Anterior cingulate cortex (tissue), 58 donors: ENCODE measurements around the gene DGKG.

Experiments
- DNase-seq, 58 donors: peaks; one replicate each; lab custom pipeline; 2025; lab: John Stamatoyannopoulos, UW

The DGKG gene

GRCh38 chr3:186182850-186183249 is 179.2 kb downstream of the DGKG start:
- DNase-seq: peak in 1 of 58 donors; percentile 27

- DNase-seq: no peak
Measured at GRCh38 chr3:186181901-186182300, 180.1 kb downstream of the DGKG start.

GRCh38 chr3:186180891-186181481 is 181.0 kb downstream of the DGKG start:
- DNase-seq: no peak

DNA sequence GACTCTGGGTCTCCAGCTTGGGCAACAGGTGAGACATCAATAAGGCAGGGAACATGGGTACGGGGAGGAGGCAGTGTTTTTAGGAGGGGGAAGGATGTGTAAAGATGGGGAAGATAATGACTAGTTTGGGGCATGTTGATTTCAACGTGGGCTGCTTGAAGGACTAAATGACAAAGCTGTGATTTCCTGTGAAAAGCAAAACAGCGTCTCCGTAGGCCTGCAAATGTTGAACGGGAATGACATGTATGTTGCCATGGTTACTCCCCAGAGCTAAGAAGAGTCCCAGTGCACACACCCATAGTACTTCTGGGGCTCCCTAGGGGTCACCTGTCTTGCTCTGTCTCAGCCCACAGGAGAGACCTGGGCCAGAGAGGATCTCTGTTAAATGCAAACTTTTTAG is 181.9 kb downstream of the DGKG start:
- no peak for DNase-seq

DNA sequence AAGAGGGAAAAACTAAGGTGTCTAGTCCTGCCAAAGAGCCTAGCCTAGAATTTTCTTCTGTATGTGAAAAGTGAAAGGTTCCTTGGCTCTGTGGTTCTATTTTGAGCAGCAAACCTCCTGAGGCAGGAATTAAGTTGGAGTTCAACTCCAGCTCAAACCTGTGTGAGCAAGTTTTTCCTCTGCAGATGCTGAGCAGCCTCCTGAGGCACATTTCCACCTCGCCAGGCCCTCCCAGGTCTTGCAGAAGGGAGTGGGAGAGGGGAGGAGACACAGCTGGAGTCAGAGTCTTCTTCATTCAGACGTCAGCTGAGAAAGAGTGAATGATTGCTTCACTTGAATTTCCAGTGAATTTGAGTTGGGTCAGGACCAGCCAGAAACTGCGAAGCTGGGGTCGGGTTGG is 183.6 kb downstream of the DGKG start:
- DNase-seq: no peak

GRCh38 chr3:186176373-186176990 is 185.6 kb downstream of the DGKG start:
- DNase-seq: no peak

GRCh38 chr3:186173224-186173815 is 188.7 kb downstream of the DGKG start:
- DNase-seq: no peak

DNA sequence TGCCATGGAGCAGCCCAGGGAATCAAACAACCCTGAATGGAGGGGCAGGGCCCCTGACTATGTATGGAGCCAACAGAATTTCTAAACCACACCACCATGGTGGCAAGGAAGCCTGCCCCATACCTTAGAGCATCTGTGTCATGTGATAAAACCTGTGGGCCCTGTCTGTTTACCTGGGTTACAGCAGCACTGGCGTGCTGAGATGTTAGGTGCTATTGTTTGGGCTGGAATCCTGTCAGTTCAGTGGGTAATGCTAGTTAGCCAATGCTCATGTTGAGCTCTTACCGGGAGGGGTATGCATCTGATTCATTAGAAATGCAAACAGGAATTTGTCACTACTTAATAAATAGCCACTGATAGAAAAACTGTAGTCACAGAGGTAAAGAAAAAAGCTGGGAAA is 189.7 kb downstream of the DGKG start:
- DNase-seq: no peak

- no peak for DNase-seq
Measured at GRCh38 chr3:186171521-186171920, 190.5 kb downstream of the DGKG start.

DNA sequence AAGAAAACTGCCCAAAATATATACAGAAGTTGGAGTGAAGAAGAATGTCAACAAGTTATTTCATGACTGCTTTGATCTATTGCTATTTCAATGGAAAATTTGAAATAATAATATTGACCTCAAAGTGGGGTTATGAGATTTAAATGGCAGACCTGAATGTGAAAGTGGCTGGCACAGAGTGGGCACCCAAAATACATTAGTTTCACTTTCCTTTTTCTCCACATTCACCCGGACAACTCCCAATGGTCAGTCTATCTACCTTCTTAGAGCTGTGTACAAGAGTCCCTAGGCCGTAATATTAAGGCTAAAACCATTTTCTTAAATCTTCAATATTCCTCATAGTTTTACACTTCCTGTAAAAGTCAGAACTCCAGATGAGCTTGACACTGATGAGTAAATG is 191.5 kb downstream of the DGKG start:
- DNase-seq: no peak

GRCh38 chr3:186169379-186169778 is 192.7 kb downstream of the DGKG start:
- DNase-seq: no peak

DNA sequence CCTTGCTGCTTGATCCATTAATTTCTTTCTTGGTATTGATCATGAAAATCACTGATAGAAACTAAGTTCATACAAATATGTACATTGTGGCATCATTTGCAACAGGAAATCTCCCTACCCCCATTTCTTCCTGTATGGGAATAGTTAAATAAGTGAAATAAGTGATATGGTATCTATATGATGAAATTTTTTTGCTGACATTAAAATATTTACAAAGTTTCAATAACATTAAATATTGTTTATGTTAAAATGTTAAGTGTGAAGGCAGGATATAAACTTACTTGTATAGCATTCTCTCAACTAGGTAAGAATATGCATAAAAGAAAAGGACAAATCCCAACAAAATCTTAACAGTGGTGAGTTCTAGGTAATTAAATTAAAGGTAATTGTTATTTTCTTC is 193.1 kb downstream of the DGKG start:
- DNase-seq: no peak

GRCh38 chr3:186167646-186168395 is 194.2 kb downstream of the DGKG start:
- DNase-seq: no peak

DNA sequence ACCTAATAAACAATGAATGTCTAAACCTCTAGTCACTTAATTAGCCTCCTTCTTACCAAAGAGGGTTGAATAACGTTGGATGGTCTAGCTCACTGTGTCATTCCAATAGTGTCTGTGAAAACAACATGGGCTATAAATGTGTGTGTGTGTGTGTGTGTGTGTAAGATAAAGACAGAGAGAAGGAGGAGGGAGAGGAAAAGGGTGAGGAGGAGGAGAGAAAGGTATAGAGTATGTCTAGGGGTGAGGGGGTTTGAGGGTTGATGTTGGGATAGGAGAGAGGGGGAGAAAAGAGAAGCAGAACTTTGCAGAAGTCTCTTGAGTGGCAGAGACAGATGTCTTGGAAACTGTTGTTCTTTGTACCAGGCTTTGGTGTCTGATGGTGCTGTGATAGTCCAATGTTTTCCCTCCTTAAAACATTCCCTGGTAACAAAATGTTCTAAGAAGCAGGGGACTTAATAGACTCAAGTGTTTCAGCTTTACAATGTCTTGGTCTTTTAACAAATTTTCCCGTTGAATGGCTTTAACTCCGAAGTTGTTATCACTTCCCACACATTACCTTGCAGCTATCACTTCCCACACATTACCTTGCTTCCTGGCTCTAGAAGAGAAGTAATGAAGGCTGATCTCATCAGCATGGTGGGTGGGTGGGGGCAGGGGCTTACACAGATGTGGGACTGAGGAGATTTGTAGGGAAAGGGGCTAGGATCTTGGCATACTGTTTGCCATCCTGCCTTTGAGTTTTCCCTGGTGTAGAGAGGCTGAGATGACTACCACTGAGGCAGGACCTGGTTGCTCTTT is 195.3 kb downstream of the DGKG start:
- no peak for DNase-seq

DNA sequence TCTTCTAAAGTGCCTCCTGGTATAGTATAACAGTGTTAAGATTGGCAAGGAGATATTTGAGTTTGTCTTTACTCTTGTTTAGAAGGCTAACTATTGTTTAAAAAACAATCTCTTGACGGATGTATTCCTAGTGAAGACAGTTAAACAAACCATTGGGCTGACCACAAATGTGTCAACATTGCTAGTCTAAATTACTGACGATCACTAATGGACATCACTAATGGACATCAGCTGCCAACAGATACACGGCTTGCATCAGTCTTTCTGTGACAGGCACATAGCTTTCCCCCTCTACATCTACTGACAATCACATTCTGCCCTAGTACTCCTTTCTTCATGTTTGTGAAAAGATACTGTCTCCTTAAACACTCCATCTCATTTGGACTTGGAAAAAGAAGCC is 196.0 kb downstream of the DGKG start:
- no peak for DNase-seq

DNA sequence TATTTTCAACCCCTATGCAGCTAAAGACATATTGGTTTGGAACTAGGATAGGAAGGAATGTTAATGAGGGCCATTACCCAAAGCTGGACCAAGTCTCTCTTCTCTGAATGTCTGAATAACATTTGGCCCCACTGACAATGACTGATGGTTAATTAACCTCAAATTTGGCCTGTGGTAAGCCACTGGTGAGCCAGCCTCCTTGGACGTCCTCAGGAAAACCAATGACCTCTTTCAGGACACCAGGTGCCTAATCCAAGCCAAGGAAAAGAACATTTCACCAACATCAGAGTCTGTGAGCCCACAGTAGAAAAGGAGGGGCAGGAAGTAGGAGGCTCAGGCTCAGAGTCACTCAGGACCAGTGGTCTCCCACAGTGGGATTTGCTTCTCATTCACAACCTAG is 196.7 kb downstream of the DGKG start:
- no peak for DNase-seq

DNA sequence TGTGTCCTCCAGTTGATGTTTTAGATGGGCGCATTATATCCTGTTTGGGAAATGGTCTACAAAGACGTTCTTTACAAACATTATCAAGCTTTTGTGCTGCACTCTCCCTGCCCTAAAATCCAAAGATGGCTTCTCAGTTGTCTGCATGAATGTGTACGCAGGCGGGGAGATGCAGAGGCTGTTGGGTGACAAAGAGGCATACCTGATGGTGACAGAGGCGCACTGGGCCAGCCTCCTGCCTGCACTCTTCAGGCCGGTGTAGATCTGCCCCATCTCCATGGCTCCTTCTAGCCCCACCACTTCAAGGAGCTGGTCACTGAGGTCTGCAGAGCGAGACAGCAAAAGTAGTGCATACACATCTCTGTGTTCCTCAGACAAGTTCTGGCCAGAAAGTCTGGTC is 197.3 kb downstream of the DGKG start:
- no peak for DNase-seq

DNA sequence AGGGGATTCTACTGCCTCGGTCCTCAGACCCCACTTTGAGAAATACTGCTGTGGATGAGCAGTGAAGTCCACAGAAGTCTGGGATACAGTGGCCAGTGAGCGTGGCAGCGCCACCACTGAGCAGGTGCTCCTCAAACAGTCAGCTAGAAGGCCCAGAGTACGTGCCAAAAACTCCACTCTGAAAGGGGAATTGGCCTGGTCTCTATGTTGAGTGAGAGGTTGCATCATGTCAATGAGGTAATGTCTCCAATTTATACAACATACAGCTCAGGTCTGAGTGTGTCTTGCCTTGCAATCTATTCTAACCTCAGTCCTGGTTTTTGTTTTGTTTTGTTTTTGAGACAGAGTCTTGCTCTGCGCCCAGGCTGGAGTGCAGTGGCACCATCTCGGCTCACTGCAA is 199.8 kb downstream of the DGKG start:
- peak in 1 of 58 donors; percentile 42 for DNase-seq

GRCh38 chr3:186160691-186161243 is 201.3 kb downstream of the DGKG start:
- no peak for DNase-seq

GRCh38 chr3:186154641-186155040 is 207.4 kb downstream of the DGKG start:
- DNase-seq: no peak
